ENCODE data around the gene YAF2. TPM values are rescaled to one million over a fixed set of nuclear protein-coding genes. Genes with fewer than 3 reads are reported as not detected.

YAF2 gene
- total RNA-seq, 3 donors from 2014 or later (not counting 1 experiment from before 2014, with no cell fraction given), result 96.2 to 124 (median 101) TPM

GRCh38 chr12:42135259-42135814, 102.7 kb downstream of the YAF2 start:
- Mint-ChIP-seq H3K36me3 (no peaks in the 10 kb centered on the region), H3K27ac (no peak overlapping the region), H3K27me3 (ENCODE audit: low read depth in 2 of 2) (no peaks in the 10 kb centered on the region), H3K4me1 (peaks cover 40 to 50% of the 10 kb centered on the region in 2 donors), H3K4me3 (no peak overlapping the region), H3K9me3 (no peaks in the 10 kb centered on the region)
- Histone ChIP-seq H3K4me1 (ENCODE audit: control insufficient read depth, insufficient read depth, low read length) (no peaks in the 10 kb centered on the region), H3K36me3 (ENCODE audit: control insufficient read depth, insufficient read depth, low read length) (no peaks in the 10 kb centered on the region), H3K4me3 (ENCODE audit: low read length) (no peak overlapping the region), H3K9me3 (ENCODE audit: control insufficient read depth, insufficient read depth, low read length) (no peaks in the 10 kb centered on the region), H3K27me3 (ENCODE audit: control insufficient read depth, insufficient read depth, low read length) (no peaks in the 10 kb centered on the region), H3K27ac (ENCODE audit: low read length) (no peak overlapping the region)
- TF ChIP-seq, protein P1, sequence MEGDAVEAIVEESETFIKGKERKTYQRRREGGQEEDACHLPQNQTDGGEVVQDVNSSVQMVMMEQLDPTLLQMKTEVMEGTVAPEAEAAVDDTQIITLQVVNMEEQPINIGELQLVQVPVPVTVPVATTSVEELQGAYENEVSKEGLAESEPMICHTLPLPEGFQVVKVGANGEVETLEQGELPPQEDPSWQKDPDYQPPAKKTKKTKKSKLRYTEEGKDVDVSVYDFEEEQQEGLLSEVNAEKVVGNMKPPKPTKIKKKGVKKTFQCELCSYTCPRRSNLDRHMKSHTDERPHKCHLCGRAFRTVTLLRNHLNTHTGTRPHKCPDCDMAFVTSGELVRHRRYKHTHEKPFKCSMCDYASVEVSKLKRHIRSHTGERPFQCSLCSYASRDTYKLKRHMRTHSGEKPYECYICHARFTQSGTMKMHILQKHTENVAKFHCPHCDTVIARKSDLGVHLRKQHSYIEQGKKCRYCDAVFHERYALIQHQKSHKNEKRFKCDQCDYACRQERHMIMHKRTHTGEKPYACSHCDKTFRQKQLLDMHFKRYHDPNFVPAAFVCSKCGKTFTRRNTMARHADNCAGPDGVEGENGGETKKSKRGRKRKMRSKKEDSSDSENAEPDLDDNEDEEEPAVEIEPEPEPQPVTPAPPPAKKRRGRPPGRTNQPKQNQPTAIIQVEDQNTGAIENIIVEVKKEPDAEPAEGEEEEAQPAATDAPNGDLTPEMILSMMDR (IDR thresholded peaks at IDR 0.05), result no peak
- ATAC-seq (no peak), DNase-seq (no peak)
- intact Hi-C loops (cut with micrococcal nuclease), result no loop called here
- WGBS (ENCODE audit: insufficient coverage), result 87% methylated on average over 3 of the region's 3 CpGs

DNA sequence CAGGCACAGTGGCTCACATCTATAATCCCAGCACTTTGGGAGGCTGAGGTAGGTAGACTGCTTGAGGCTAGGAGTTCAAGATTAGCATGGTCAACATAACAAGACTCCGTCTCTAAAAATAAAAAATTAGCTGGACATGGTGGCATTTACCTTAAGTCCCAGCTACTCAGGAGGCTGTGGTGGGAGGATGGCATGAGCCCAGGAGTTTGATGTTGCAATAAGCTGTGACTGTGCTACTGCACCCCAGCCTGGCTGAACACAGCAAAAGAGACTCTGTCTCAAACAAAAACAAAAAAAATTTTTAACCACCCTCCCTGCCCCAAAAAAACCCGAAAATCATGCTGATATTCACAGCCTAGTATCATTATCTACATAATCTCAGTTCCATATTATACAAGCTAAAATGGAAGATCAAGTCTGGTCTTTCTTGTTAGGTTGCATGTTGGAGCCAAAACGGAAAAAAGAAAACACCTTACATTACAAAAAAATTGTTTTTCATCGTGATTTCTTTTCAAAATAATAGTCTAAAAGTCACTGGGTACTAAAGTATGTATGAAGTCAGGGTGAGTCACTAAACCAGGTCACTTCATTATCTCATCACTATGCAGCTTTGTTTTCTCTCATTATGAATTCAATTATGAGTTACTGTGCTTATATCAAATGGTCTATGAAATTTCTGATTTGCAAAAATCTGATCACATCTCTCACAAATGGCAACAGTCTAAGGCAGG, 107.2 kb downstream of the YAF2 start:
- no peaks in the 10 kb centered on the region for H3K36me3 ChIP-seq (ENCODE audit: control insufficient read depth, insufficient read depth, low read length)
- no peaks in the 10 kb centered on the region for H3K9me3 ChIP-seq (ENCODE audit: control insufficient read depth, insufficient read depth, low read length)
- H3K36me3 Mint-ChIP-seq, result no peaks in the 10 kb centered on the region
- H3K4me1 Mint-ChIP-seq, result peaks cover 40 to 52% of the 10 kb centered on the region in 2 donors
- H3K27ac ChIP-seq (ENCODE audit: low read length), result no peak overlapping the region
- H3K4me3 ChIP-seq (ENCODE audit: low read length), result no peak overlapping the region
- no peaks in the 10 kb centered on the region for H3K27me3 ChIP-seq (ENCODE audit: control insufficient read depth, insufficient read depth, low read length)
- H3K4me1 ChIP-seq (ENCODE audit: control insufficient read depth, insufficient read depth, low read length), result no peaks in the 10 kb centered on the region
- H3K4me3 Mint-ChIP-seq, result no peak overlapping the region
- DNase-seq, result no peak
- H3K9me3 Mint-ChIP-seq, result no peaks in the 10 kb centered on the region
- no peak for ATAC-seq
- intact Hi-C loops (cut with micrococcal nuclease), result no loop called here
- H3K27ac Mint-ChIP-seq, result peak overlapping the region in 1 of 2 donors; percentile 23
- no peaks in the 10 kb centered on the region for H3K27me3 Mint-ChIP-seq (ENCODE audit: low read depth in 2 of 2)
- TF ChIP-seq, protein P1 (IDR thresholded peaks at IDR 0.05), result no peak
- WGBS (ENCODE audit: insufficient coverage), result 97% methylated on average over 2 of the region's 4 CpGs

DNA sequence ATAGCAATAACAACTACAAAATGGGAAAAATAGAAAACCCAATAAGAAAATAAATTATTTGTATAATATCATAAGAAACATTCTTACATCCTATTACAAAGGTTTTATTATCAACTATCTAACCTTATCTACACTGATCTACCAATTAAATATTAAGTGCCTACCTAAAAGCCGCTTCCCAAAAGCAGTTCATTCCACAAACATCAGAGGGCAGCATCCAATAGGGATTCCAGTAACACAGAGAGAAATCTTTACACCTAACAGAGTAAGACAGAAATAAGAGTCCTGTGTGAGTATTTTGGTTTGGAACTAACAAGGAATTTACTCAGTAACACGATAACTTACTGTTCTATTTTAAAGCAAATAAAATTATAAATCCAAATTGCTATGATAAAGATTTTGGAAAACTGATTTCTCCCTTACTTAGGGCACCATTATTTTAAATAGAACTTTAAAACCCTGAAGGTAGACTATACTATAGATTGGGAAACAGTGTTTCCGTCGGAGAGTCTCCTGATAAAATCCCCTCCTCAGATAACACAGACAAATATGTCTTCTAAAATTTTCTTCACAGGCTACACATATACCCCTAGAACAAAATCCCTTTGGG, 108.3 kb downstream of the YAF2 start:
- no peaks in the 10 kb centered on the region for H3K4me1 ChIP-seq (ENCODE audit: control insufficient read depth, insufficient read depth, low read length)
- H3K36me3 ChIP-seq (ENCODE audit: control insufficient read depth, insufficient read depth, low read length), result no peaks in the 10 kb centered on the region
- Mint-ChIP-seq H3K4me1 (peaks cover 29 to 41% of the 10 kb centered on the region in 2 donors), H3K4me3 (no peak overlapping the region), H3K27ac (no peak overlapping the region), H3K36me3 (no peaks in the 10 kb centered on the region), H3K9me3 (no peaks in the 10 kb centered on the region), H3K27me3 (ENCODE audit: low read depth in 2 of 2) (no peaks in the 10 kb centered on the region)
- no peak overlapping the region for H3K27ac ChIP-seq (ENCODE audit: low read length)
- peak in 2 of 3 donors; percentile 39 to 41 for ATAC-seq
- H3K27me3 ChIP-seq (ENCODE audit: control insufficient read depth, insufficient read depth, low read length), result no peaks in the 10 kb centered on the region
- H3K4me3 ChIP-seq (ENCODE audit: low read length), result no peak overlapping the region
- TF ChIP-seq, protein P1 (IDR thresholded peaks at IDR 0.05), result peak; percentile 22
- H3K9me3 ChIP-seq (ENCODE audit: control insufficient read depth, insufficient read depth, low read length), result no peaks in the 10 kb centered on the region
- 79% methylated on average over 3 of the region's 4 CpGs for WGBS (ENCODE audit: insufficient coverage)
- DNase-seq, result peak in 1 of 2 donors; percentile 63
- intact Hi-C loops (cut with micrococcal nuclease), result loop anchor here (1.0 kb wide), 1 partner anchor 243 kb away; no protein-coding TSS in a partner anchor
